RWPE1 (cell line): ENCODE results near the gene ACER3.
A peak's percentile ranks its signal among the peaks of the same experiment; 100 is the strongest.

Experiments used
- CTCF ChIA-PET: fragments of 350-600 bp; sonication (Branson Sonifier 250); formaldehyde crosslinking; extraction: SDS; loops from one replicate; lab custom pipeline; 2021; lab: Yijun Ruan, JAX
- POLR2A ChIA-PET: fragments of 400-600 bp; formaldehyde crosslinking; extraction: SDS; loops from one replicate; lab custom pipeline; 2020; ENCODE audit warnings: antibody characterized with exemption; ENCODE audit not compliant: low non-redundant PET; lab: Yijun Ruan, JAX
- DNase-seq: peaks from one replicate; pipeline ENCODE4 v3.0.0; 2012; ENCODE audit warnings: low spot score
- H3K27ac ChIP-seq: fragments of 450-650 bp; 2 replicates; pipeline ENCODE4 v1.5.1; 2017
- TF ChIP-seq, protein P1 (sequence below): fragments of 450-650 bp; conservative IDR thresholded peaks from 2 replicates; pipeline ENCODE4 v1.5.1; 2017; ENCODE audit warnings: low read depth, mild to moderate bottlenecking

The ACER3 gene

DNA sequence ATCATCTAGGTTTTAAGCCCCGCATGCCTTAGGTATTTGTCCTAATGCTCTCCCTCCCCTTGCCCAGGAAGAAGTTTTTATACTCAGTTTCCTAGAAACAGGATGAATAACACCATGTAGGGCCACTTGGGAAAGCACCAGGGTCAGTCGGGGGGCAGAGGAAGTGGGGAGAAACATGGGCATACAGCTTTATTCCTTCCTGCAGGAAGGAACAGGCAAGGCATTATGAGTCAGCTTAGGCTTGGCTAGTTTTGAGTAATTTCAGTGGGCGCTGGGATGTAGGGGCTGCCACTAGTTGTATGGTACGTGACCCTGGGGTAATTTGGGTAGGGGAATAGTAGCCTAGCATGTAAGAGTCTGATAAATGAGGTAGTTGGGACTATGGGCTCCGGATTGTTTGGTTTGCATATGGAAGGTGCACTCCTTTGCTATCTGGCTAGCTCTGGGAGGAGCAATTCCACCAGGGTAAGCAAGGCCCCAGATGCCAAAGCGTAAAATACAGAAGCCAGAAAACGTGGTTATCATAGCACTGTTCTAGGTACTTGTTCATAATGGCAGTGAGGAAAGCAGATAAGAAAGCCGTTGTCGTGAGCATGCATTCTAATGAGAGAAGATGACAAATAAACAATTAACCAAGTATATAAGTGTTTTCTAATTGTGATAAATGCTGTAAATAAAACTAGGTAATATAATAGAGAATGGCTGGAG is 24.8 kb downstream of the ACER3 start:
- ChIA-PET POLR2A (no interaction called here), CTCF (no interaction called here)
- no peak overlapping the region; the same call in 1 of the 2 replicates for H3K27ac ChIP-seq
- TF ChIP-seq, protein P1, sequence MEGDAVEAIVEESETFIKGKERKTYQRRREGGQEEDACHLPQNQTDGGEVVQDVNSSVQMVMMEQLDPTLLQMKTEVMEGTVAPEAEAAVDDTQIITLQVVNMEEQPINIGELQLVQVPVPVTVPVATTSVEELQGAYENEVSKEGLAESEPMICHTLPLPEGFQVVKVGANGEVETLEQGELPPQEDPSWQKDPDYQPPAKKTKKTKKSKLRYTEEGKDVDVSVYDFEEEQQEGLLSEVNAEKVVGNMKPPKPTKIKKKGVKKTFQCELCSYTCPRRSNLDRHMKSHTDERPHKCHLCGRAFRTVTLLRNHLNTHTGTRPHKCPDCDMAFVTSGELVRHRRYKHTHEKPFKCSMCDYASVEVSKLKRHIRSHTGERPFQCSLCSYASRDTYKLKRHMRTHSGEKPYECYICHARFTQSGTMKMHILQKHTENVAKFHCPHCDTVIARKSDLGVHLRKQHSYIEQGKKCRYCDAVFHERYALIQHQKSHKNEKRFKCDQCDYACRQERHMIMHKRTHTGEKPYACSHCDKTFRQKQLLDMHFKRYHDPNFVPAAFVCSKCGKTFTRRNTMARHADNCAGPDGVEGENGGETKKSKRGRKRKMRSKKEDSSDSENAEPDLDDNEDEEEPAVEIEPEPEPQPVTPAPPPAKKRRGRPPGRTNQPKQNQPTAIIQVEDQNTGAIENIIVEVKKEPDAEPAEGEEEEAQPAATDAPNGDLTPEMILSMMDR: no peak
- DNase-seq: peak; percentile 62

DNA sequence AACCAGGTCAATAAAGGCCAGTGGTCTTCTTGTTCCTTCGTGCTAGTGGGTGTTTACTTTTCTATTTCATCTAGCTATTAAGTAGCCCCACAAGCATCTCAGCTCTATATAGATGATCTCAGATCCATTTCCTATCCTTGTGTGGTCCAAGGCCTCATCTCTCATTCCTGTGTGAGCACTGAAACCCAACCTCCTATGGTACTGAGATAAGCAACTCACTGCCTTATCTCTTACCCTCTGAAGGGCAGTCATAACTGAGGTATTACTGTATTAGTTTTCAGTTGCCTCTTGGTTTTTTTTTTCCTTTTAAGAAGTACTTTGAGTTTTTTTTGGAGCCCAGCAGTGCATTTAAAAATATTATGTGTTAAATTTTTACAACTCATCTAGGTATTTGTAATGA is 28.3 kb downstream of the ACER3 start:
- POLR2A ChIA-PET: no interaction called here
- H3K27ac ChIP-seq: no peak overlapping the region
- TF ChIP-seq, protein P1: no peak
- CTCF ChIA-PET: no interaction called here
- no peak for DNase-seq

DNA sequence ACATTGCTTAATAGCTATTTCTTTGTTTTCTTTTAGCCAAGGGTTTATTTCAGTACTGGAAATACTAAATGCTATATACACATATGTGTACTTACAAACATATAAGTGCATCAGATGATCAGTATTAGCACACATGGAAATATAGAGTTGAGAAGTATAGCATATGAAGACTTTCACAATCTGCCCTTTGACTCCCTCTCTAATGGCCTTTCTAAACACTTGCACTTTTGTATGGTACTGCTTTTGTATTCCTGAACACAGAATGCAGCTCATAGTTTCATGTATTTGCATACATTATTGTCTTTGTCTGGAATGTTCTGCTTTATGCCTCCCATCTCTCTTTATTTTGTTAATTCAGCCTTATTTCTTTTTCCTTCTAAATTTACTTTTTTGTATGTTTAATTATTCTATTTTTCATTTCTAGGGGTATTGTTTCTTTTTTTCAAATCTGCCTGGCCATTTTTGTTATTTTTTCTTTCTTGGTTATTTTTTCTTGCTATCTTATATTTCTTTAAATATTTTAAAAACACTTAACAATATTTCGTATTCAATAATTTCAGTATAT is 28.8 kb downstream of the ACER3 start:
- H3K27ac ChIP-seq: no peak overlapping the region
- no peak for DNase-seq
- TF ChIP-seq, protein P1: no peak
- CTCF ChIA-PET: no interaction called here
- POLR2A ChIA-PET: no interaction called here

DNA sequence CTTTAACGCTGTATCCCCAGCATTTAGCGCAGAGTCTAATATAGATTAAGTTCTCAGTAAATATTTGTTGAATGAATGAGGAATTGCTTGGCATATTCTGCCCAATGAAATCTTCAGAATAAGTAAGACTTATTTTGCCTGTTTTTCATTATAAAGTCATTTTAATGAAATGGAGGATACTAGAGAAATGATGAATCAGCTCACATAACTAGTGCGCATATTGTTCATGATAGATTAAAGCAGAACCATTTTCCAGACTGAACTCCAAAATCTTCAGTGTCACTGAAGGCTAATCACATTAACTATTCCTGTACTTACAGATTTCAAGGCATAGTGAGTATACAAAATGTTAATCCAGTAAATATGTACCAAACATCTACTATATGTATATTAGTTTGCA is 29.6 kb downstream of the ACER3 start:
- CTCF ChIA-PET: no interaction called here
- no peak overlapping the region for H3K27ac ChIP-seq
- TF ChIP-seq, protein P1: no peak
- no peak for DNase-seq
- POLR2A ChIA-PET: no interaction called here

DNA sequence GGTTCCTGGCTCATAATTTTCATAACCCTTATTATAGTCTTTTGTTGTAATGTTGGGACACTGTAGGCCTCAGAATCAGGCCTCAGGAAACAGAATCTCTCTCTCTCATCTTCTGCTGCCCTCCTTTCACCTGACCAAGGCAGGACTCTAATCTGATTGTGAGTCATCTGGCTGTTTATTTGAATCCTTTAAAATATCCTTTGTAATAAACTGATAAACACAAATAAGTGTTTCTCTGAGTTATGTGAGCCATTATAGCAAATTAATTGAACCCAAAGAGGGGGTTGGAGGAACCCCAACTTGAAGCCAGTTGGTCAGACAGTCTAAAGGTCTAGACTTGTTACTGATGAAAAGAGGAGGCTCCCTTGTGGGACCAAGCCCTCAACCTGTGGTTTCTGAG is 30.6 kb downstream of the ACER3 start:
- CTCF ChIA-PET: interaction anchor here (1.2 kb wide), 1 partner anchor 157 kb away, joined by 3 read pairs; no protein-coding TSS in a partner anchor
- DNase-seq: no peak
- POLR2A ChIA-PET: no interaction called here
- TF ChIP-seq, protein P1: no peak
- H3K27ac ChIP-seq: no peak overlapping the region

DNA sequence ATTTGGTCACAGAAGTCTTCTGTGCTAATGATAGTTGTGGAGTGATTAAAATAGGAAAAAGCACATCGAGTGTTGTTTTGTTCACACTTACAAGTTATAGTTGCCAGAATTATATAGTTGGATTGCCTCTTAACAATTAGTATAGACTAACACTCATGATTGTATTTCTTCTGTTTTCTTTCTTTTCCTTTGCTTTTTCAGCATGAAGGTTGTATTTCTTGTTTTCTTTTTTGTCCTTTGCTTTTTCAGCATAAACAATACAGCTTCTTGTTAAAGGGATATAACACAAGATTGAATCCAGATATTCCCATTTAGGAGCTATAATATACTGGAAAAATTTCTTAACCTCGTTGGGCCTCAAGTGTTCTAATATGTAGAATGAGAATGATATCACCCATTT is 31.1 kb downstream of the ACER3 start:
- ChIA-PET CTCF (interaction anchor here (0.7 to 1.2 kb wide), 2 partner anchors 20 to 158 kb away, joined by 3 to 4 read pairs; no protein-coding TSS in a partner anchor), POLR2A (no interaction called here)
- no peak for DNase-seq
- TF ChIP-seq, protein P1: no peak
- no peak overlapping the region for H3K27ac ChIP-seq
